RCC 7860 (cell line): ENCODE results near the gene EGFR.

Experiments
- DNase-seq: peaks from one replicate; pipeline ENCODE4 v3.0.0-alpha.2; 2015; ENCODE audit warnings: low spot score
- FAIRE-seq: peaks from 2 replicates; lab custom pipeline; 2012; peaks lifted over from hg19 to GRCh38; lab: Jason Lieb, UNC

The EGFR gene

DNA sequence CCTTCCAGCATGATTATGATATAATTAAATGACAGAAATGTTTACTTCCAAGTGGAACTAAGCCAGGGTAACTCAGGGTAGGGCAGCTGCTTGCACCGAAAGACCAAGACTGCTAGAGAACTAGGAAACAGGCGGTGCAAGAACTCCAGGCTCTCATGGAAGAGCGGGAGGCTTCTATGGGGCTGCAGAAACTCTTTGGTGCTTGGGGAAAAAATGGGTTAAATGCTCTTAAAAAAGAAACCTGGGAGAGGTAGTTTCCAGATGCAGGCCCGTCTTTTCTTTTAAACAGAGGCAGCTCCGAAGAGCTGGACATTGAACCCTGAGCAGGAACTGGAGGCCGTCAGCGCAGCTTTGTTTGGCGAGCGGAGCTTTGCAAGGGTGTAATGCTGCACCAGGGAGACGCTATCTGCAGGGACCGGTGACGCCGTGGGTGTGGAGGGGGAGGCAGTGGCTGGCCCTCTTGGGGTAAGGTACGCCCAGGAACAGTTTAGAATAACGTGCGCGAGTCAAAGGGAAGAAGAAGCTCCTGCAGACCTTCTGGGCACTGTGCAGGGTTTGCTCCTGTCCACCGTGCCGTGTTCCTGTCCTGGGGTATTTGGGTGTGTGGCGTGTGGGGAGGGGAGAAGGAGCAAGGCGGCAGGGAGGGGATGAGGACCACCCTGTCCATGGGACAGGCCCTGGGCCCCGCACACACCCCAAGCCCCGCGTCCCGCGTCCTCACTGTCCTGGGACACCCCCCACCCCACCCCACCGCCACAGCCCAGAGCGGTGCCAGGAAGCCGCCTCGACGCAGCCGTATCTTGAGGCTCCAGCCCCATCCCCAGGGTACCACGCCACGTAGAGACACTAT, 59.0 kb downstream of the EGFR start:
- no peak for FAIRE-seq

DNA sequence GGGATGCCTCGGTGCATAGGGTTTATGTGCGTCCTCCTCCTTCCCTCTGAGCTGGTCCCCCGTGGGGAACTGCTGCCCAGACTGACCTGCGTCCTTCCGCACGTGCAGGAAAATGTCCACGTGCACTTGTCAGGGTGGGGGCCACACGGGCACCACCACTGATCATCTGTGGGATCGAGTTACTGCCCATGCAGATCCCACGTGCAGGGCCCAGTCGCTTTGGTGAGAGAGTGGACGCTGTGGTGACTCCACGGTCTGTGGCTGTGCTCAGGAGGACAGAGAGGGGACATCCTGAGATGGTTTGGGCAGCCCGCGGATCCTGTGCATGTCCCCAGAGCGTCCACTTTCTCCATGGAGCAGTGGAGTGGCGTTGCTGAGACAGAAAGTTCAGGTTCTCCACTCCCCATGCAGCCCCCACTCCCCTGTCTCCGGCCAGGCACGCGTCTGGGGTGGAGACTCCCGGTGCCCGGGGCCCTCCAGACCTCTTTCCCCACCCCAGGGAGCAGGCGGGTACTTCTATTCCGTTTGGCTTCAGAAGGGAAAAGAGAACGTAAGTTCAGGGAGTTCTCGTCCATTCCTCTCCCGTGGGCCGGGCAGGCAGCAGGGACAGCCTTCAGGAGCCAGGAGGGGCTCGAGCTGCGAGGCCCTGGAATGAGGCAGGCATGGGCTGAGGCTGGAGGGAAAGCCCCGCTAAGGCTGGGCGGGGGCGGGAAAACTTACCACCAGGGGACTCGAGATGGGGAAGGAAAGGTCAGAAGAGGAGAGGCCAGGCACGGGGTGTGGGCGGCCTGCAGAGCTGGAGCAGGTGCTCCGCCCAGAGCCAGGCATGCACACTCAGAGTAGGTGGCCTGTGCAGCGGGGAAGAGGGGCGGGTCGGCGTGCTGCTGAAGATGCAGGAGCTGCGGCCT, 59.9 kb downstream of the EGFR start:
- DNase-seq: no peak
- no peak for FAIRE-seq

More for the DNA sequence above, 59.0 kb downstream of the EGFR start:
- DNase-seq: no peak

DNA sequence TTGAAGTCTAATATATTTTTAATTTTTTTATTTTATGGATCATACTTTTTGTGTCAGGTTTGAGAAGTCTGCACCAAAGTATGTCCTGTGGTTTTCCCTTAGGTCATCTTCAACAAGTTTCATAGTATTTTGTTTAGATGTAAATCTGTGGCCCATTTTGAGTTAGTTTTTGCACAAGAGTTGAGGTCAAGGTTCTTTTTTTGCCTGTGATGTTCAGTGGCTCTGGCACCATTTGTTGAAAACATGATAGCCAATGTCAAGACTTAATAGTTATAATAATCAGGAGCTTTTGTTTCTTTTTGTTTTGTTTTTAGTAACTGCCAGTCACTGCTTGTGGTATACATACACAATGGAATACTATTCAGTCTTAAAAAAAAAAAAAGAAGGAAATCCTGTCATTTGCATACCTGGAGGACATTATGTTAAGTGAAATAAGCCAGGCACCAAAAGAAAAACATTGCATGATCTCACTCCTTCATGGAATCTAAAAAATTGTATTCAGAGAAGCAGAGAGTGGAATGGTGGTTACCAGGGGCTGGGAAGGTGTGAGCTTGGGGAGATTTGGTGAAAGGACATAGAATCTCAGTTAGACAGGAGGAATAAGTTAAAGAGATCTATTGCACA, 61.3 kb downstream of the EGFR start:
- no peak for DNase-seq
- FAIRE-seq: no peak

DNA sequence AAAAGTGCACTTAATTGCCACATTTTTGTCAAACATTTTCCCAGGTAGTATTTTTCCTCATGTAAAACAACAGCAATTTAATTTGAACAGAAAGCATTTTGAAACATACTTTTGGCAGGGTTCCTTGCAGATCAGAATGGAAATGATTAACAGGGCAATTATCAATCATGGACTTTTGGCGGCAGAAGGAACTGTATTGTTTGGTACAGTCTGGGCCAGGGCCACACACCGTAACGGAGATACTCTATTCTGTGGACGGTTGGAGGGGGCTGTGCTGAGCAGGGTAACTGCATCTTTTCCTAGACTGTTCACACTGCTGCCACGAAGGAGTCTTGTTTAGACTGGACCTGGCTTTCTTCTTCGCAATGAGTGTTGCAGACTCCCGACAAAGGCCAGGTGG, 62.3 kb downstream of the EGFR start:
- DNase-seq: peak; percentile 42
- peak; percentile 90 for FAIRE-seq

DNA sequence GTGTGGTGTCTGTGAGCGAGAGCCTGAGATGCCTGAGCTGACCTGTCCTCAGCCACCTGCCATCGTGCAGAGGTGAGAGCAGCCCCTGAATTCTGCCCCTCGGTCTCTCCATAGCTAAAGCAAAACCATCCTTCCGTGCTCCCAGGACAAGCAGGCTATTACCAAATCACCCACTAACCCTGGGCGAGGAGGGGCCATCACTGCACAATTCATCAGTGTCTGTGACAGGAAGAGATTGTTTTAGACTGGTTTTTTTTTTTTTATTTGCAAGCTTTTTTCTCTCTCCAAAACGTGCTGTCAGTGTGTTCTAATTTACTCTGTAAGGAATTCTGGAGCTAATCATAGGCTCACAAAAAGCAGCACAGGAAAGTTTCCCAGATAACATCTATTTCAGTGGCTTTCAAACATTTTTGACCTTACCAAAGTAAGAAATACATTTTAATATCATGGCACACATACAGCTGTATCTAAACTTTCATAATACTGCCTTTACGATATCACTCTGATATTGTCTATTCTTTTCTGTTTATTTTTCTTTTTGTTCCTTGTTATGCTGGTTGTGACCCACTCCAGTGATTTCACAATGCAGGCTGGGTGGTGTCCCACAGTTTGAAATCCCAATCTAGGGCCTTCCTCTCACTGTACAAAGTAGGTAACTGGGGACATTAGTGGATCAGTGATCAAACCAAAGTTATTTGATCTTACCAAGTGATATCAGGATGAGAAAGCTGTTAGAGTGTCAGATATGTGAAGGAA, 62.8 kb downstream of the EGFR start:
- FAIRE-seq (peak; percentile 44), DNase-seq (no peak)

DNA sequence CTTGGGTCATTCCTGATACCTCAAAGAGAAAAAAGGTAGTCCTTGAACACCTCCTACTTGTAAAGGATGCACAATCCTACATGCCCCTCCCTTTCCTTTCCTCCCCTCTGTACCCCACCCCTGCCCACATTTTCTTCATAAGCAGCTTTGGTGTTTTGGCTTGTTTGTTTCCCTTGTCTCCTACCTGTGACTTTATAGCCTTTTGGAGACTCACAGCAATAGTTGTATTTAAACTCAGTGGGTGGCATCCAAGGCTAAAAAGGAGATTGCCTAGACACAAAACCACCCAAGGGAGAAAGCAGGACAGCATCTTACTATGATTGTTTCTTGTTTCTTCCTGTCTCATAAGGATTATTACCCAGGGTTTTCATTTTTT, 63.4 kb downstream of the EGFR start:
- no peak for DNase-seq
- FAIRE-seq: no peak

DNA sequence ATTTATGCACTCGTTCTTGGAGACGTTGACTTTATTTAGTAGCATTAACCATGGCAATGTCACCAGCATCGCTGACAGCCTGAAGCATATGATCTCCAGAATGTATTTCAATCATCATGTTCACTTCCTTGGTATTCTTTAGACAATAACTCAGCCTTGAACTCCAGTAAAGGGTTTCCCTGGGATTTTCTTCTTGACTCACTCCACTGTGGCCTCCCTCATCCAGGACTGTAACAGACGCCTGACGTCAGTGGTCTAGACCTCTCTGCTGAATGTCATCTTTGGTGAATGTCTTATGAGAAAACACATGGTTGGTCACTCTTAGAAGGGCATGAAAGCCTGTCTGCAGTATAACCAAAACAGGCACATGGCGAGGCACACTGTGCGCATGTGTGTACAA, 64.4 kb downstream of the EGFR start:
- FAIRE-seq: peak; percentile 78
- peak; percentile 82 for DNase-seq

DNA sequence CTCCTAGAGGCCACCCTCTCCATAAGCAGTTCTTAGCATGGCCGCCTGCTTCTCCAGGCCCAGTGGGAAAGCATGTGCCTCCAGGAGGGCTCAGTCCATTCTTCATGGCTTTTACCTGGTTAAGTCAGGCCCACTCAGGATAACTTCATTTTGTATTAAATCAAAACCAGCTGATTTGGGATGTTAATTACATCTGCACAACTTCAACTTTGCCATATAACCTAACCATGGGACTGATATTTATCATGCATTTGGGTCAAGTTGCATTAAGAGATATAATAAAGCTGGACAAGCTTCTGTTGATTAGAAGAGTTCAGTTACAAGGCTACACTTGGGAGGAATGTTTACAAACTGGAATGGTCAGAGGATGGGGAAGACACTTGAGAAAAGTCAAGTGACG, 65.5 kb downstream of the EGFR start:
- DNase-seq (no peak), FAIRE-seq (no peak)

DNA sequence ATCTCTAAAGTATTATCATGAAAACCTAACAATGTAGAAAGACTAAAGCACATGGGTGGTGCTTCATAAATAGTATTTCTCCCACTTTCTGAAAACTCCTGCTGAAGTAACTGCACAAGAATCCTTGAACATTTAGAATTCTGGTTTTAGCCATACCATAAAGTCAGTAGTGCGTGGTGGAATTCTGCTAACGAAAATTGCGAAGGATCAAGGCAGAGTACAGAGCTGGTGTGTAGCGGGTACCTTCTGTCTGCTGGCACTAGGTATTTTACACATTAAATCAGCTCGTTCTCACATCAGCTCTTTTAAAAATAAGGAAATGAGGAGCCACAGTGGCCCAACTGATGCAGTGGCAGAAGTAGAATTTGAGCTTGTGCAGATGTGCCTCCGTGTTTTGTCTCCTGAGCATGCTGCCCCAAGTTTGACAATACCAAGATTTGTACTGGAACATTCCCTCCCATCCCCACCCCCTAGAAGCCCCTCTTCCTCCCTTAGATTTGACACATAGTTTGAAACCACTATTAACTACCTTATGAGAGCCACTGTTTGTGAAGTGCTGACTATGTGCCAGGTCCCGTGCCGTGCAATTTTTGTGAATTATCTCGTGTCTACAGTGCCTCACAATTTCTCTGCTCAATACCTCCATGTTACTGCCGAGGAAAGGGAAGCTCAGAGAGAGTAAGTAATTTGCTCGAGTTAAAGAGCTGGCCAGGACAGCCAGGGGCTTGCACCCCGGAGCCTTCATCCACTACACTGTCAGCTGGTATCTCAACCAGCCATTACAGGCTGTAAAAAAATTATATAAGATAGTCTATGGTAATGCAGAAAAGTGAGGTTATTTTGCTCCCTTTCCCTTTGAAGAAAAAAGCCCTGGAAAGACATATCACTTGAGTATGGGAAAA, 66.9 kb downstream of the EGFR start:
- FAIRE-seq (peak; percentile 97), DNase-seq (peak; percentile 82)

DNA sequence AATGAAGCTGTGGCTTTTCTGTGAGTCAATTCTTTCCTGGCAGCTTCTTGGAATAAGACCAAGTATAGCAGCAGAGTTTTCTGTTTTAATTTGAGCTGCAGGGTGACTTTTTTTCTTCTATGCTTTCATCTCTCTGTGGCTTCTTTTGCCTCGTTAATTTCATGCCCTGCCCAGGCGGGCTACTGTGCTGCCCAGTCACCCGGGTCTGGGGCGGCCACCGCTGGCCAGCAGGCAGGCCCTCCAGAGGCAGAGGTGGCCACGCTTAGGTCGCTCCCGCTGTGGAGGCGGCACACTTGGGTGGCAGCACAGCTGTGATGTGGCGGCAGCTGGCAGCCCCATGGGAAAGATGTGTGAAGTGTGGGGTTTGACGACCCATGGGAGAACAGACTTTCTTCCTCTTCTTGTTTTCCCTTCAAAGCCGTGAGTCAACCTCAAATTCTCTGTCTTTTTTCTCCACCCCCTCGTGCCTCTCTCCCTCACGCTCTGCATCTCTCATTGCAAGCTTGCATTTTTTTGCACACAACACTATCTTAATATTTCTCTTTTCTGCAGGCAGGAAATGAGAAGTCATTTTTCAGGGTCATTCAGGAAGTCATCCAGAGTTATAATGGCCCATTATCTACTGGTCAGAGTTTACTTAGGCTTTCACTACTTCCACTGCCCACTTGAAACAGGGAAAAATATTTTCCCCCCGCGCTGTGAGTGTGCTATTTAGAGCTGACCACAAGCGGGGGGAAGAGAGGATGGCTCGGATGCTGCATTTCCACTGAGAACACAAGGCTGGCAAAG, 67.8 kb downstream of the EGFR start:
- DNase-seq (peak; percentile 95), FAIRE-seq (peak; percentile 98)

DNA sequence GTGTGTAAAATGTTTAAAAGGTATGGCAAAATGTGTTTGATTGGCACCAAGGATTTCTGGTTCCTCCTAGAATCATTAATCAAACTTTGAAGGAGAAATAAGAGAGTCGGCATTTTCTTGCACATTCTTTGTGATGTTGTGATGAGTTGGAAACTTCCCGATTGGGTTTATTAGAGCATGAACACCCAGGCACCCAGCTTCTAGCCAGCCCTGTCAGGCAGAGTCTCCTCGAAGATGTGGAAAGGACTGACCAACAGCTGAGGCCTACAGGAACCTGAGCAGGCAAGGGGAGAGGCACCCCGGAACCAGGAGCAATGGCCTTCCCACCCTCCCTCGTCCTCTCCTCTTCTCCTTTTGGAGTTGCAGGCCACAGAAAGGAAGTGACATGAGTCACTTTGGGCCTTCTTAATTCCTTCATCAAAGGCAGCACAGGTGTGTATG, 68.7 kb downstream of the EGFR start:
- FAIRE-seq (peak; percentile 83), DNase-seq (peak; percentile 60)

DNA sequence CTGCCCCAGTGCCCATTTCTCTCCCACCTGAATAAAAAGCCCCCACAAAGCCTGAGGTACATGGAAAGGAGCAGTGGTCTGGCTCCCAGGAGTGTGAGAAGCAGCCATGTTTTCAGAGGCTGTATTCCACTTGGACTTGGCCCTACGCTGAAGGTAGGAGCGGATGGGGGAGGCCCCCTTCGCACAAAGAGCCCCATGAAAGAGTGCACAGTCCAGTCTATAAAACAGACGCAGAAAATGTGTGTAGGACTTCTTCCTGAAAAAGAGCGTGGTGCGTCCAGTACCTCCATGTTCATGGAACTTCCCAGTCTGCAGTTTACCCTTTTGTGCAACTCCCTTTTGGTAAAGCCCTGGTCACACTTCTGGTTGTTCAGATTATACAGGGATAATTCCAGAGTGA, 69.3 kb downstream of the EGFR start:
- no peak for FAIRE-seq
- DNase-seq: no peak

DNA sequence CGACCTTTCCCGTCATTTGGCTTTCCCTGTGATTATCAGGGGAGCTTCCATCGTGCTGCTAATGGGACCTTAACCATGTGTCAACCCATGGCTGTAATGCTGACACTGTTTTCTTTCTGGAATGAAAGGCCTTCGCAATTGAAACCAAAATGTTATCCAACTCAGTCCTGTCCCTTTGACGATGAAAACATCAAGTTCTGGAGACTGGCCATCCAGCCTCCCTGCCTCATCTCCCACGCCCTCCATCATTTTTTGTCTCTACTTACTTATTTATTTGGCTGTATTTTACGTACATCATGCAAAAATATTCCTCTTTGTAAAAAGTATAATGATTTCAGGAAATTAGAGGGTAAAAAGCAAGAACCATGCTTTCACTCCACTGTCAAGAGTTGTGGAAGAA, 69.8 kb downstream of the EGFR start:
- DNase-seq: no peak
- FAIRE-seq: no peak

DNA sequence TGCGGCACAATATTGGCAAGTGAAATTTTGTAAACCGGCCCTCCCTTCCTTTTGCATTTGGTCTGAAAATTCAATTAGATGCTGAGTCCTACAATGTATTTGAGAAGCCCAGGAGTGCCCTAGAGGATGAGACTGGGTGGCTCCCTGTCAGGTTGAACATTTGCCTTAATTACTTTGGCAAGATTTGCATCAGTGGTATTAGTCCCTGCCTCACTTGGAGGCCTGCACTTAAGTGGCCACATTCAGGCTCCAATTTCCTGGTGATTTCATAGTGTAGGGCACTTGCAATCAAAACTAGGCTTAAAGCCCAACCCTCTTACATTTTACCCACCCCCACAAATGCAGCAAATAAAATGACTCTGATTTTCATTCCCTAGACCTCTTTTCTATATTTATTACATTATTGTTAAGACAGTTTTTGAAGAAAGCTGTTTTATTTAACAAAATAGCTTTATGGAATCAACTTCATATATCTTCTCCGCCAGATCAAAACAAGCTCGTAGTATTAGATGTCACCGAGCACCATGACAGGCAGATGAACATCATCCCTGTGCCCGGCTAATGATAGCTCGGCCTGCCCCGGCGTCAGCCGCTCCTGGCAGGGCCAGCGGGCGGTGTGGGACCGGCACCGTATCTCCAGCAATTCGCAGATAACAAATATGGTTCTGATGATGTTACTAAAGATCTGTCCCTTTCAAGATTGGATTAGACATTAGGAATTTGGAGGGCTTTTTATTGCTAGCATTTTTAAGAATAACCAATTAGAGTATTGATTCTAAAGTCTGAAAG, 73.6 kb downstream of the EGFR start:
- peak; percentile 51 for FAIRE-seq
- DNase-seq: no peak

DNA sequence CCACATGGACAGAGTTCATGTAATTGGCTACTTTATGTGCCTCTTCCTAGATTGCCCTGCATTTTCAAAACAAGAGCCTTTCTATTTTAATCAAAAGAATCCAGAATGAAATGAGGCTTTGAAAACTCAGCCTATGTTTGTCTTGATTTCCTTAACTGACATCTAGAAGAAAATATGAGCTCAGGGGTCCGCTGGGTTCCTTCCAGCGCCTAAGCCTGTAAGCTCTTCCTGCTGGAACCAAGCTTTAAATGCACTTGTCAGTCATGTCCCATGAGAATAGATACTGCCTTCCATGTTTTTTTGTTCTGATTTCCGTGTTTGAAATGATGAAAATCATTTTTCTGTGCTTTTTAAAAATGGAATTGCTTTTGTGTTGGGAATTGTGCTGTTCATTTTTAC, 74.2 kb downstream of the EGFR start:
- FAIRE-seq (no peak), DNase-seq (no peak)

DNA sequence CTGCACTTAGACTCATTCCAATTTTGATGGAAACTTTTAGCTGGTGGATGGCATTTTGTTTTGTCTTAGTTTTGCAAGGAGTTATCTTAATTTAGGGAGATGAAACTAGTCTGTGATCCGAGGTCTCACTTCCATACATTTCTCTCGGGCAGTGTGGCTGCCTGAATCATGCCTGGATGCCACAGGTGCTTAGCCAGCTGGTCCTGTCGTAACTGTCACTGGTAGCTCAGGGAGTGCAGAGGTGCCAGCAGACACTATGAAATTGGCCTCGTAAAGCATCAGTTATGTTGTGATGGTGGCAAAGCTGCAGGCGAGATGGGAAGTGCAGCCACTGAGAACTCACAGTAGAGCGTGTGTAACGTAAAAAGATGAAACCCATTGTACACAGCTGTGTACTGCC, 74.9 kb downstream of the EGFR start:
- no peak for DNase-seq
- FAIRE-seq: no peak

DNA sequence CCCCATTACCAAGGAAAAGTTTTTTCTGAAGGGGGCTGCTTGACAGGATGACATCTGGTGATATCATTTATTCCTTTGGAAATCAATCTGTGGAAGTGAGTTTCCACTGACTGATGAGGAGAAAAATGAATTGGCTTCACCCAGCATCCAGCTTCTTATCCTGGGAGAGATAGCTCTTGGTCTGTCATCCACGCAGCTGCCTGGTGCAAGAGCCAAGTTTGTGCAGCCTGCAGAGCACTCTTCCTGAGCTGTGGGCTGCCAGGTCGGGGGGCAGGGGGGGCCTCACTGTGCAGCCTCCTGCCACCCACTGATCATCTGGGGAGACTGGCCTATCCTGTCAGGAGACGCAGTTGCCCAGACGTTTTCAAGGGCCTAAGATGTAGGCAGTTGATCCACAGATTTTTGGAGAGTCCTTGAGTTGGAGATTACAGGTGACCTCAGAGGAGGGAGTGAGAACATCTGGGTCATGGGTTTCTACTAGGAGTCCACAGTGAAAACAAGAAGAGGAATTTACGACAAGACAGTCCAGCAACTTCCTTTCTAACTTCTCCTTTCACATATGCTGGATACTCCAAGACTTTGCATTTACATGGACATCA, 75.4 kb downstream of the EGFR start:
- FAIRE-seq: no peak

DNA sequence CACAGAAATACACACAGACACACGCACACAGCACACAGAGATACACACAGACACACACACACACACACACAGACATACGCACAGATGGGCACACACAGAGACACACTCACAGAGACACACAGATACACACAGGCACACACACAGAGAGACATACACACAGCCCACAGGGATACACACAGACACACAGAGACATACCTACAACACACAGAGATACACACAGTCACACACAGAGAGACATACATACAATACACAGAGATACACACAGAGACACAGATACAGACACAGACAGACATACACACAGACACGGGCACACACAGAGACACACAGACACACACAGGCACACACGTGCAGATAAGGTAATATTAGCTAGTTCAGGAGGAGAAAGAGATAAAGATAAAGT, 76.9 kb downstream of the EGFR start:
- no peak for DNase-seq
- FAIRE-seq: no peak

More for the DNA sequence above, 75.4 kb downstream of the EGFR start:
- DNase-seq: no peak
